ENCODE data around the gene PLXNA1. TPM values are rescaled to one million over a fixed set of nuclear protein-coding genes. Genes with fewer than 3 reads are reported as not detected.
A peak's percentile ranks its signal among the peaks of the same experiment; 100 is the strongest.

Gene PLXNA1
- total RNA-seq, 1 experiment from 2014 or later = 30.3 TPM

DNA sequence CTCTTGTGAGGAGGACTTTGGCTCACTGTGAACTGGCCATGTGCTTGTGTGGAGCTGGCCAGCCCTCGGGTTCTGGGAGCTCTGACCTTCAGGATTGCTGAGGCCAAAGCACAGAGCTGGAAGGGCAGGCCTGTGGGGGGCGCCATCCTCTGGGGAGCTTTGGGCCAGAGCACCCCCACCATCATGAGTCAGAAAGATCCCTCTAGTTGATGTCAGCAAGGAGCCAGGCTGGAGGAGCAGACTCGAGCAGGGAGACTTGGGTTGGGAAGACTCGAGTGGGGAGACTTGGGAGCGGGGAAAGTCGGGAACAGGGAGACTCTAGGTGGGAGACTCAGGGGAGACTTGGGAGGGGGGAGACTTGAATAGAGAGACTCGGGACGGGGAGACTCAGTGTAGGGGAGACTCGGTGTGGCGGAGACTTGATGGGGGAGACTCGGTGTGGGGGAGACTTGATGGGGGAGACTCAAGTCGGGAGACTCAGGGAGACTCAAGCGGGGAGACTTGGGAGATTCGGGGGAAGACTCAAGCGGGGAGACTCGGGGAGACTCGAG is 37.7 kb upstream of the PLXNA1 start:
- no peaks in the 10 kb centered on the region for H3K9me2 ChIP-seq (ENCODE audit: insufficient read depth)
- RAD21 ChIA-PET (ENCODE audit: low non-redundant PET in 1 of 2, low total read pairs in 2 of 2, uncharacterized antibody in 2 of 2, unreplicated experiment in 2 of 2) = no interaction called here
- no peak for ATAC-seq
- H3K4me3 ChIP-seq (replicated peaks in 1 of 2; ENCODE audit: low read depth in 1 of 2, low read length in 2 of 2) = no peak overlapping the region
- H3K36me3 ChIP-seq (ENCODE audit: control insufficient read depth in 1 of 2, insufficient read depth in 2 of 2, low read length in 2 of 2) = no peaks in the 10 kb centered on the region
- DNase-seq (ENCODE audit: low read depth, low spot score) = no peak
- H3K4me1 ChIP-seq (ENCODE audit: control insufficient read depth in 1 of 2, insufficient read depth in 2 of 2, low read length in 2 of 2) = no peaks in the 10 kb centered on the region
- BruUV-seq (replicated peaks) = no TSS peak
- CTCF ChIA-PET = no interaction called here
- H3K79me2 ChIP-seq (ENCODE audit: insufficient read depth, low read length) = no peaks in the 10 kb centered on the region
- H3K4me2 ChIP-seq (ENCODE audit: low read length) = no peak overlapping the region
- no peaks in the 10 kb centered on the region for H4K20me1 ChIP-seq (ENCODE audit: insufficient read depth)
- TF ChIP-seq ELF1 (IDR thresholded peaks at IDR 0.05; ENCODE audit: borderline replicate concordance, low read depth) = no peak
- TF ChIP-seq, protein P1, sequence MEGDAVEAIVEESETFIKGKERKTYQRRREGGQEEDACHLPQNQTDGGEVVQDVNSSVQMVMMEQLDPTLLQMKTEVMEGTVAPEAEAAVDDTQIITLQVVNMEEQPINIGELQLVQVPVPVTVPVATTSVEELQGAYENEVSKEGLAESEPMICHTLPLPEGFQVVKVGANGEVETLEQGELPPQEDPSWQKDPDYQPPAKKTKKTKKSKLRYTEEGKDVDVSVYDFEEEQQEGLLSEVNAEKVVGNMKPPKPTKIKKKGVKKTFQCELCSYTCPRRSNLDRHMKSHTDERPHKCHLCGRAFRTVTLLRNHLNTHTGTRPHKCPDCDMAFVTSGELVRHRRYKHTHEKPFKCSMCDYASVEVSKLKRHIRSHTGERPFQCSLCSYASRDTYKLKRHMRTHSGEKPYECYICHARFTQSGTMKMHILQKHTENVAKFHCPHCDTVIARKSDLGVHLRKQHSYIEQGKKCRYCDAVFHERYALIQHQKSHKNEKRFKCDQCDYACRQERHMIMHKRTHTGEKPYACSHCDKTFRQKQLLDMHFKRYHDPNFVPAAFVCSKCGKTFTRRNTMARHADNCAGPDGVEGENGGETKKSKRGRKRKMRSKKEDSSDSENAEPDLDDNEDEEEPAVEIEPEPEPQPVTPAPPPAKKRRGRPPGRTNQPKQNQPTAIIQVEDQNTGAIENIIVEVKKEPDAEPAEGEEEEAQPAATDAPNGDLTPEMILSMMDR (IDR thresholded peaks at IDR 0.05 in 2 of 3, conservative IDR thresholded peaks at IDR 0.05 in 1 of 3; ENCODE audit: borderline replicate concordance in 1 of 3, insufficient read depth in 1 of 3, low read depth in 2 of 3, low read length in 2 of 3) = peak in 2 of 3 experiments; percentile 20 to 23; a peak in 2 of 6 replicates
- H2AFZ ChIP-seq (ENCODE audit: low read depth, low read length, poor library complexity, severe bottlenecking) = no peak overlapping the region
- intact Hi-C loops (cut with micrococcal nuclease) = no loop called here
- H3K9me3 ChIP-seq (ENCODE audit: control insufficient read depth in 1 of 2, insufficient read depth in 1 of 2, low read depth in 1 of 2, low read length in 2 of 2) = no peaks in the 10 kb centered on the region
- no peak overlapping the region for H3K9ac ChIP-seq (ENCODE audit: low read length)
- no peaks in the 10 kb centered on the region for H3K27me3 ChIP-seq (ENCODE audit: insufficient read depth, low read length)
- POLR2A ChIA-PET = no interaction called here
- no peak overlapping the region for H3K27ac ChIP-seq (ENCODE audit: low read depth, low read length)

DNA sequence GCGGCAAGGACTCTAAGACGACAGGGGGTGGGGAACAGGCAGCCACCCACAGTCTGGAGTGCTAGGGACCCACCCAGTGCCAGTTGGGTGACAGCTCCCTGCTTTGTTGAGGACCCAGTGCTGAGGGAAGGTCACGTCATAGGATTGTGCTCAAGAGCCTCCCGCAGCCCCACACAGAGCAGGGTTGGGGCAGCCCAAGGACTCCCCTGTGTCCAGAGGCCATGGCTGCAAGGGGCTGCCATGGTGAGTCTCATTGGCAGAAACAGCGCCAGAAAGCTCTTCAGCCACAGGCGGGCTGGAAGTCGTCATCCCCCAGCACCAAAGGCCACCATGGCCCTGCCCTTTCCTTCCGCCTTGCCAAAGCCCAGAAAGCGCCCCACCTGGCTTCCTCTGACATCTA is 37.0 kb upstream of the PLXNA1 start:
- RAD21 ChIA-PET (ENCODE audit: low non-redundant PET in 1 of 2, low total read pairs in 2 of 2, uncharacterized antibody in 2 of 2, unreplicated experiment in 2 of 2) = no interaction called here
- Histone ChIP-seq H3K27me3 (ENCODE audit: insufficient read depth, low read length) (no peaks in the 10 kb centered on the region), H3K4me2 (ENCODE audit: low read length) (no peak overlapping the region), H3K36me3 (ENCODE audit: control insufficient read depth in 1 of 2, insufficient read depth in 2 of 2, low read length in 2 of 2) (no peaks in the 10 kb centered on the region), H3K79me2 (ENCODE audit: insufficient read depth, low read length) (no peaks in the 10 kb centered on the region), H3K9me3 (ENCODE audit: control insufficient read depth in 1 of 2, insufficient read depth in 1 of 2, low read depth in 1 of 2, low read length in 2 of 2) (no peaks in the 10 kb centered on the region), H3K9ac (ENCODE audit: low read length) (no peak overlapping the region), H2AFZ (ENCODE audit: low read depth, low read length, poor library complexity, severe bottlenecking) (no peak overlapping the region), H3K27ac (ENCODE audit: low read depth, low read length) (no peak overlapping the region), H4K20me1 (ENCODE audit: insufficient read depth) (no peaks in the 10 kb centered on the region), H3K9me2 (ENCODE audit: insufficient read depth) (no peaks in the 10 kb centered on the region), H3K4me1 (ENCODE audit: control insufficient read depth in 1 of 2, insufficient read depth in 2 of 2, low read length in 2 of 2) (no peaks in the 10 kb centered on the region), H3K4me3 (replicated peaks in 1 of 2; ENCODE audit: low read depth in 1 of 2, low read length in 2 of 2) (no peak overlapping the region)
- CTCF ChIA-PET = no interaction called here
- TF ChIP-seq EZH2 (IDR thresholded peaks at IDR 0.05) = no peak
- TF ChIP-seq SRF (IDR thresholded peaks at IDR 0.05; ENCODE audit: low read depth) = no peak
- TF ChIP-seq, protein P2, sequence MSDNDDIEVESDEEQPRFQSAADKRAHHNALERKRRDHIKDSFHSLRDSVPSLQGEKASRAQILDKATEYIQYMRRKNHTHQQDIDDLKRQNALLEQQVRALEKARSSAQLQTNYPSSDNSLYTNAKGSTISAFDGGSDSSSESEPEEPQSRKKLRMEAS (IDR thresholded peaks at IDR 0.05) = no peak
- TF ChIP-seq, protein P1 (IDR thresholded peaks at IDR 0.05 in 2 of 3, conservative IDR thresholded peaks at IDR 0.05 in 1 of 3; ENCODE audit: borderline replicate concordance in 1 of 3, insufficient read depth in 1 of 3, low read depth in 2 of 3, low read length in 2 of 3) = no peak
- TF ChIP-seq ELF1 (IDR thresholded peaks at IDR 0.05; ENCODE audit: borderline replicate concordance, low read depth) = no peak
- no peak for TF ChIP-seq ZNF274 (IDR thresholded peaks at IDR 0.05; ENCODE audit: low read depth, low read length)
- no TSS peak for BruUV-seq (replicated peaks)
- DNase-seq (ENCODE audit: low read depth, low spot score) = no peak
- intact Hi-C loops (cut with micrococcal nuclease) = no loop called here
- no peak for ATAC-seq
- POLR2A ChIA-PET = no interaction called here
